ENCODE data around the gene H1-8.
"Not testable (repeated sequence)": the region's sequence is repeated elsewhere in the genome, so short reads cannot be mapped to it uniquely, and the experiment has no call there.

The H1-8 gene

GRCh38 chr3:129543156-129543790 lies at the start of gene H1-8:
H1-8 (plus strand) TSS chr3:129543175; CDS start chr3:129543219, 44 bp downstream.
- ATAC-seq = no peak

- no peak for ATAC-seq
Measured at GRCh38 chr3:129493206-129493605, 49.8 kb upstream of the H1-8 start.

- not testable (repeated sequence) for ATAC-seq
Measured at GRCh38 chr3:129494499-129494898, 48.5 kb upstream of the H1-8 start.

DNA sequence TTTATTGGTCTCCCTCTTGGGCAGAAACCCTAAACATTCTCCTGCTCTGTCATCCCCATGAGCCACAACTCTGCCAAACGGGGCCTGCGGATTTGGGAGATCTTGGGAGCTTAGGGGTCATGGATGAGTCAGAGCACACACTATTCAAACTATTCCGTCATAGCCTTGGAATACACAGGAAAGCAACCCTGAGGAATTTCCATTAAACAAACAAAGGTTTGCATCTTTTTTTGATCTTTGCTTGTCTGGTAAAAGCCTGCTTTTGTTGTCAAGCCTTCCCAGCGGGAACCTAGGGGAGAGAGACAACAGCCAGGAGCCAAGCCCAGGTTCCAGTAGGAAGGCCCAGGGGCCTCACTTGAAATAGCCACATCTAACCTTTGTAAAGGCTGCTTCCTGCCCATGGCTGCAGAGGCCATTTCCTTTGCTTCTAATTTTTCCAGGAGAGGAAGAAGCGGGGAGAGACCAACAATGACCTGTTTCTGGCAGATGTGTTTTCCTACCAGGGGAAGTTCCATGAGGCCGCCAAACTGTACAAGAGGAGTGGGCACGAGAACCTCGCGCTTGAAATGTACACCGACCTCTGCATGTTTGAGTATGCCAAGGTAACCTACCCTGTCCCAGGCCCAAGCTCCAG lies 47.9 kb upstream of the H1-8 start:
- not testable (repeated sequence) for ATAC-seq

DNA sequence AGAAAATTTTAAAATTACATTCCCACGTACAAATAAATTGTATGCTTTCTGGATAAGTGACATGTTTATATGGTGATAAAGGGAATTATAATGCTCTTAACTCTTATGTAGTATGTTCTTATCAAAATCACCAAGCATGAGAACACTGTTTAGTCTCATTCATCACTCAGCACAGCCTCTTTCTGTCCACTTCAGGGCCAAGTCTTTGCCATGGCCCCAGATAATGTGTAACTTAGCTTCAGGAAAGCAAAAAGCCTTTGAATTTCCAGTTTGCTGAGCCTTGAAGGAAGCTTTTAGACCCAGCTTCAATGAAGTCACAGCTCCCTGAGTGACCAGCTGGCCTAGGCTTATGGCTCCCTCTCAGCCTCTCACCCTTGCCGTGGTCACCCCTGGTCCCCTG lies 45.1 kb upstream of the H1-8 start:
- ATAC-seq = not testable (repeated sequence)

DNA sequence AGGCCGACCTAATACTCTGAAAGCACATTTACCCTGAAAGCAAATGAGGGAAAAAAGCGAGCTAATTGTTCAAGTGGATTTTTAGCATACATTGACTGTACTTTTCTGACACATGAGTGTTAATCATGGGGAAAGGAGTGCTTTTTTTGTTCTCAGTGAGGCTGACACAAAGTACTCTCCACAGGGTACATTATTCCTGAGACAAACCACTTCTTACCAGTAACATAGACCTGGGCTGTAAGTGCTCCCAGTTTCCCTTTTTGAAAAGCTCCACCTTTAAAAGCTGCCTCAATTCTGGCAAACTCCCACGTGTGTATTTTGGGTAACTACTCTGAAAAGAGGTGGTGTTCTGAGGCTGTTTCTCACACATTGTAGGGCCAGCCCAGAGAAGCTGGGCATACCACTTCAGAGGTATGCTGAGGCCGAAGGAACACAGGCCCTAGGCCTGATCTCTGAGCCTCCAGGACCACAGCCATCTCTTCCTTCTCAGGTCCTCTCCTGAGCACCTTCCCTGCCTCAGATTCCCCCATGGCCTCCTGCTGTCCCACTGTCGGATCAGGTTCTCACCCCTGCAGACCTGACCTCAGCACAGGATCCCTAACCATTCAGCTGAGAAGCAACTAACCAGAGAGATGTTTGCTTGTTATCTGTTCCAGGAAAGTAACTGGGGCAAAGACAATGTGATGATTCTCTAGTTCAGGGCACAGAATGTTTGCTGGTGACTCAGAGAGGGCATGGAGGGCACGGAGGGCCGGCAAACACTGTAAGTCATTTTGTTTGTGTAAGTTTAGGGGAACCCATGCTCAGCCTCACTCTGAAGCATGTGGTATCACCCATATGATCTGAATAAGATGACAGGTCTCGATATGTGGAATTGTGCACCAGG lies 44.1 kb upstream of the H1-8 start:
- ATAC-seq = not testable (repeated sequence)

- not testable (repeated sequence) for ATAC-seq
Measured at GRCh38 chr3:129499604-129500333, 43.2 kb upstream of the H1-8 start.

DNA sequence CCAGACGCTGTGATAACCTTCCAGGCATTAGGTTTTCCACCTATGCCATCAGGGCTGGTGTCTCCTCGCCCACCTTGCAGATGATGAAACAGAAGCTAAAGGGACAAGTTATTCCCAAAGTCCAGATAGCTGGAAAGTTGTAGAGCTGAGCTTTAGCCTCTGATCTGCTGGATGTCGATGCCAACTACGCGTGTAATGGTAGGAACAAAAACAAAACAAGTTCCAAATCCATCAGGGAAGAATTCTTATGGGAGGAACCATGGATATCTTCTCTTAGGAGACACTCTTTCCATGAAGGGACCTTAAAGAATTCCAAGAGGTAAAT lies 42.7 kb upstream of the H1-8 start:
- no peak for ATAC-seq

DNA sequence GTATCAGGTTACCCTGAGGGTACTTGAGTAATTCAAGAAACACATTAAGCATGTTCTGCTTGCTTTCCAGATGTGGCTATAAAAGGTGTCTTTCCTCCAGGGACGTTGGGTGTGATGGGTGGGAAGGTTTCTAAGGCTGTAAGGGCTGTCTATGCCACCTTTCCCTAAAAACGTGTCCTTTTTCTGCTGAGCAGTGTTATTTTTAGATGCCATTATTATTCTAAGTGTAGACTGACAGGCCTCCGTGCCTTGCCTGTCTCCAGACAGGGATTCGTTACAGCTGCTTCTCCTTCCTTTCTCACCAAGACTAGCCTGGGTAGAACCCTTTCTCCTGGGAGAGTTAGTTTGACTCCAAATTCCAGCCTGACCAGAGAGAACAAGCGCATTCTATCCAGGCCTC lies 41.3 kb upstream of the H1-8 start:
- ATAC-seq = no peak

DNA sequence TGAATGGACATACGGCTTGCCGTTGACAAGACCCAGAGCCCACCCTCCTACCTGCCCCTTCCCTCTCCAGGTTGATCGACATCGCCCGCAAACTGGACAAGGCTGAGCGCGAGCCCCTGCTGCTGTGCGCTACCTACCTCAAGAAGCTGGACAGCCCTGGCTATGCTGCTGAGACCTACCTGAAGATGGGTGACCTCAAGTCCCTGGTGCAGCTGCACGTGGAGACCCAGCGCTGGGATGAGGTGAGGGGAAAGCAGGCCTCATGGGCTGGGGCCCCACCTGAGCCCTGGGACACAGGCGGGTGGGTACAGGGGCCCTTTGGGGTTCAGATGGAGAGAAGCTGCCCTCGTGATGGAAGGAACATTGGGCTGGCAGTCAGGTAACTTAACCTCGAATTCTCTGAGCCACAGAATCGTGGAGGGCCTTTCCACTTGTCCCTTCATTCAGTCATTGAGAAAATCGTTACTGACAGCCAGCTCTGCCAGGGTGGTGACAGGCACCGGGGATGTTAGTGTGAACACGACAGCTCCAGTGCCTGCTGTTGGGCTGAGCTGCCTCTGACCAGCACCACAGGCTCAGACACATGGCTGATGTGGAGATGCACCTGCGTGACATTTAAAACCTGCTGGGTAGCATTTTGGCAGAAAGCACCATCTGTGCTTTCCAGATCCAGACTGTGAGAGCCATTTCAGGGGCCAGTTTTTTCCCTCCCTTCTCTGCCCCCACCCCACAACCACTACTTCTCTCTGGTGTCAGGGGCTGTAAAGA lies 40.1 kb upstream of the H1-8 start:
- ATAC-seq = no peak

DNA sequence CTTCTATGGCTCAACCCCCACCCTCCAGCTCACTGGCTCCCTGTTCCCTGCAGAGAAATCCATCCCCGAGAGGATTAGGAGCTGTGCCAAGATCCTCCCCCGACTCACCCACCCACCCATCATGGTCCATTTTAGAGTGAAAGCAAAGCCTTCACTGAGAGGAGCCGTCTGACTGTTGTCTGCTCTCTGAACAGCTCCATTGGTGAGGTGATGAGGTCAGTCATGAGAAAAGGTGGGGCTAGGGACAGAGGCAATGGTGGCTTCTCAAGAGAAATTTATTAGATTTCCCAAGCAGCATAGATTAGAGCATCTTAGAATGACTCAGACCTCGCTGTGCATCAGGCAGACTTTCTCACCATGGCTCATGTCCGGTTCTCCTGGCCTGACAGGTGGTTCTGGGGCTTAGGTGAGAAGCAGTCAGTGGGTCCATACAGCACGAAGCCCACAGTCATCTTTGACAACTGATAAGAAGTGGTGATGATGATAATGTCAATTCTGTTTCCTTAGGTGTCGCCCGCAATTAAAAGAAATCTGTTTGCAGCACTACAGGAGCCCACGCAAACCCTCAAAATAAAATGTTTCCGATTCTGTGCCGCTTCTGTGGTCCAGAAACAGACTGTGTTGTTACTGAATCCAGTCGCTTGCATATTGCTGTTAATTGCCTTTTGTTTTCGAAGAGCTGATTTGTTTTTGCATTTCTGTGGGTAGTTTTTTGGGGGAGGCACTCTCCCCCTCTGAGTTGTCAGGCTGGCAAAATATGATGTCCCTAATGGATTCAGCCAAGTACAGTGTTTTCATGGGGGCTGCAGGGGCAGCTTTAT lies 39.3 kb upstream of the H1-8 start:
- ATAC-seq = no peak

DNA sequence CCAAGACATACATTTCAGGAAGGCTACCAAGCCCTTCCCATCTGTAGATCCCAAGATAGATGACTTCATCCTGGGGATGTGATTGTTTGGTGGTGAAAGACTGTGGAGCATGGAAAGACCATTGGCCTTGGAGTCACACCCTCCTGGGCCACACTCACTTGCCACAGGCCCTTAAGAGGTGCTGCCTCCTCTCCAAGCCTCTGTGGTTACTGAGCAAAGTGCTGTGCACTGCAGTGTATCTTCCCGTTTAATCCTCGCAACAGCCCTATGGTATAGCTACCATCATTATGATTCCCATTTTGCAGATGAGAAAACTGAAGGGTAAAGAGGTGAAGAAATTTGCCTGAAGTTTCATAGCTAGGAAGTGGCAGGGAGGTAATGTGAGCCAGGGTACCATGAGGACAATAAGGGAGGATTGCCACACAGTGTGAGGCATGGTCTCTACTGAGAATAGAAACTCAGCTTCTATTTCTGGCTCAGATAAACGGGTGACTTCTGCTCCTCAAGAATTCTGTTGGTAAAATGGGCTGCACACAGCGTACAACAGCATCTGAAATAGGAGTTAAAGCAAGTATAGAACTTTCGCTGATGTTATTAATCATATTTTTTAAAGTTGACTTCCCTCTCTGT lies 38.4 kb upstream of the H1-8 start:
- no peak for ATAC-seq

GRCh38 chr3:129505341-129505740 lies 37.6 kb upstream of the H1-8 start:
- no peak for ATAC-seq

DNA sequence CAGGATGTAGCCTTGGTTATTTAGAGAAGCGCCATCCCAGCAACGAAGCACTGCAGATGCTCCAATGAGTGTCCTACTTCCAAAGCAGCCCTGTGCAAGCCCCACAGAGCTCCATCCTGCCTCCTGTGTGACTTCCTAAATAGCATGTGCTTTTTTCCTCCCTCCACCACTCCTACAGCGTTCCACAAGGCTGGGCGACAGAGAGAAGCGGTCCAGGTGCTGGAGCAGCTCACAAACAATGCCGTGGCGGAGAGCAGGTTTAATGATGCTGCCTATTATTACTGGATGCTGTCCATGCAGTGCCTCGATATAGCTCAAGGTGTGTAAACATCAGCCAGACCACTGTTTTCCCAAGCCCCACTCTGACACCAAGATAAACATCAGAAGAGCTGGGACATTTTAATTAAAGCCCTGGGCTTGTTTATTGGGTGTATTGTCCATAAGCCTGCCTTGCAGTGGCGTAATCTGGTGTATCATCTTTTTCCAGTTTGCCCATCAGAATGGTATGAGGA lies 36.7 kb upstream of the H1-8 start:
- ATAC-seq = no peak

DNA sequence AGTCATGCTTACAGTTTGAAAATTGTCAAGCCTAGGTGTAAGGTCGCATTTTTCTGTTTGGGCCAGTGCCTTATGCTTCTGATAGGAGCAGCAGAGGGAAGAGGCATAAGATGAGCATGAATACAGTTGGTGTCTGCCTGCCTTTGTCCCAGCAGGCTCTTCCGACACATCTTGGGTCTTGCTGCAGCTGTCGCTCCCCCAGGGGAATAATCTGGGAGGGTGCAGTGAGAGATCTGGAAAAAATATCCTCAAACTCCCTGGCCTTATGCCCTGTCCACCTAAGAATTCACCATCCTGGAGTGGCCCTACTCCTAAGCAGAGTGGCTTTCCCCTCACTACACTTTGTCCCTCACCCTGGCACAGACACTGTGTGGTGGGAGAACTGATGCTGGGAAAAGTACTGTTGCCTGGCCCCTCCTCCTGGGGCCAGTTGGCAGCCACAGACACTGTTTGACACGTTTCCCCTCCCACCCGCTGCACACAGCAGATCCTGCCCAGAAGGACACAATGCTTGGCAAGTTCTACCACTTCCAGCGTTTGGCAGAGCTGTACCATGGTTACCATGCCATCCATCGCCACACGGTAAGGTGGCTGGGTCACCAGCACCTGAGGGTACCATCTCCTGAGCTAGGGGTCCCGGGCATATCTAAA lies 35.7 kb upstream of the H1-8 start:
- no peak for ATAC-seq

DNA sequence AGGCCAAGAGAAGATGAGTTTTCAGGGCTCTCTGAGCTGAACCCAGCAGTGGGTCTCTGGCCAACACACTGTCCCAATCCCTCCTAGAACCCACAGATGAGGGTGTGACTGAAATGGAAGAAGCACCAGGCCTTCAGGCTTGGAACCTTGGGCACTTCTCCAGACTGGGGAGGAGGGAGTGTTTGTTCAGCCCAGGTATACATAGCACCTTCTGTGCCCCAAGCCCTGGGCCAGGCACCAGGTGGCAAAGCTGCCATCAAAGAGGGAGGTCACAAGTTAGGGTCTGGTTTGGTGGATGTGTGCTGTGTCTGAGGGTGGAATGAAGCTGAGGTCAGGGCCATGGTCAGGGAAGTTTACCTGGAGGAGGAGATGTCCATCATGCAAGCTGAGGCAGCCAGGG lies 30.4 kb upstream of the H1-8 start:
- no peak for ATAC-seq

- ATAC-seq = no peak
Measured at GRCh38 chr3:129513705-129514104, 29.3 kb upstream of the H1-8 start.

- ATAC-seq = no peak
Measured at GRCh38 chr3:129514110-129514509, 28.9 kb upstream of the H1-8 start.

GRCh38 chr3:129514563-129514962 lies 28.4 kb upstream of the H1-8 start:
- no peak for ATAC-seq
